Activated CD4-positive, alpha-beta T cell treated with anti-CD3 and anti-CD28 coated beads, Interleukin-2, Interleukin-4, amounts not matched to agents 100 ng/mL and 50 ng/mL, durations not matched to agents 16 hours and 8 hours (primary cell): ENCODE measurements around the gene TOMM20.
"Not testable (repeated sequence)": the region's sequence is repeated elsewhere in the genome, so short reads cannot be mapped to it uniquely, and the experiment has no call there.

ENCODE experiments used
- DNase-seq: peaks from one replicate; pipeline ENCODE4 v3.0.0-alpha.2; 2020; ENCODE audit warnings: low spot score

TOMM20 gene

DNA sequence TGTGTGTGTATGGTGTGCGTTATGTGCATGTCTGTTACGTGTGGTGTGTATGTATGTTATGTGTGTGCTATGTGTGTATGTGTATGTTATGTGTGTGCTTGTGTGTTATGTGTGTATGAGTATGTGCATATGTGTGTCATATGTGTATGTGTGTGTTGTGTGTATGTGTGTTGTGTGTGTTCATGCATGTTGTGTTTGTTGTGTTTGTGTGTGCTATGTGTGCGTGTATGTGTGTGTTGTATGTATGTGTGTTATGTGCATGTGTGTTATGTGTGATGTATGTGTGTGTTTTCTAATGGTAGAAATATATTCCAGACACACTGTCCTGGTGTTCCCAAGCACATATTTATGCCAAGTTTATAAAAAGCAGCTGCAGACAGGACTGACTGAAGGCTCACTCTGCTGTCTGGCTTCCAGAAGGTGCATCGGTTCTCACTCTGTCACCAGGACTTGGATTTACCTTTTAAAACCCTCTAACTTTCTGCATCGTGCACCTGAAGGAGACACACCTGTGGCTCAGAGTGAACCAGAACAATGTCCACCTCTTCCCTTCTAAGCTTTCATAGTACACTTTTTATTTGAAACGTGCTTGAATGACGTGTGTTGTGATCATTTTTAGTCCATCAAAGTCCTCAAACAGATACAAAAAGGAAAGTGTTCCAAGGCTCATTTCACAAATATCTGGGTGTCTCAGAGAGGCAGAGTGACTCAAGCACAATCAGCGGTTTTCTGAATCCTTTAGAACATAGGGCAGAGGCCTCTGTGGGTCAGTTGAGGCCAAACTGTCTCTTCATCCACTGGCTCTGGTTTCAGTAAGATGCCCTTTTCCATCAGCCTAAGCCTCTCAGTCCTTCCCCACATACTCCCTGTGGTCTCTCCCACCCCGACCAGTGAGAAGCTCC, 49.9 kb downstream of the TOMM20 start:
- no peak for DNase-seq

DNA sequence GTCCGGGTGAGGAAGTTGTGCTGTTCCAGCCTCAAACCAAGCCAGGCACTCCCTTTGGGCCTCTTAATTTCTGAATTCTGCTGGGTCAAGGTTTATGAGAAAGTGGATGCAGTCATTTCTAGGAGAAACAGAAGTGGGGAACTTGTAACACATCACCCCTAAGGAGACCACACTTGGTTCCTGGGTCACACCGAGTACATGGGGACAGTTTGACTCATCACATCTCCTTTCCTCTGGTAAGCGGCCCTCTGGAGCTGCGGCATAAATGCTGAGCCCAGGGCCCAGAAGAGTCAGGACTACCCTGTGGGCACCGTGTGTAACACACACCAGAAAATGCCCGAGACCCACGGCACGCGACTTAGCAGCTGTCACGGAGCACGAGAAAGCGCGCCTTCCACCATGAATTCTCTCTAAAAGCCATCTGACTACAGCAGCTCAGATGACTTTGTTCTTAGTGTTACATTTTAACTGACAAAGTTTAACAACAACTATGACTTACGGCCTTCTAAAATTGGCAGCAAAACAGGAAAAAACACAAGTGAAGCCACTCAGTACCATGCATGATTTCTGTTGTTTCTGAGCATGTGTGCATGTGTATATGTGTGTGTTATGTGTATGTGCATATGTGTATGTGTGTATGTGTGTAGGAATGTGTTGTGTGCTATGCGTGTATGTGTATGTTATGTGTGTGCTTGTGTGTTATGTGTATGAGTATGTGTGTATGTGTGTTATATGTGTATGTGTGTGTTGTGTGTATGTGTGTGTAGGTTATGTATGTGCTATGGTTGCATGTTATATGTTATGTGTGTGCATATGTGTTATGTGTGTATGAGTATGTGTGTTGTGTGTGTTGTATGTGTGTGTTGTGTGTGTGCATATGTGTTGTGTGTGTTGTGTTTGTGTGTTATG, 50.8 kb downstream of the TOMM20 start:
- DNase-seq, result peak; percentile 92

DNA sequence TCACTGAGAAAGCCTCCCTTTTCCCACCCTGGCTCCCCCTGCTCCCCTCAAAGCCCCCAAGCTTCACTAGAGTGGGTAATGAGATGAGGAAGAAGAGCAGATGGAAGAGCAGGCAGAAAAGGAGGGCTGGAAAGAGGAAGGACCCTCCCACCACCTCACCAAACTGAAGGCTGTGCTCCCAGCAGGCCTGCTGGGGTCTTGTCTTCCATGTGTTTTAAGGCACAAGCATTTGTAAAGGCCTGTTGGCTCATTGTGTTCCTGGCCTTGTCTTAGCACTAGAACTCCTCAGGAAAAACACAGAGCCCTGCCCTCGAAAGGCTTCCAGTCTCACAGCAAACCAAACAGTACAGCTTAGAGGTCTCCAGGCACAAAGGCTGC, 51.5 kb downstream of the TOMM20 start:
- DNase-seq, result no peak

DNA sequence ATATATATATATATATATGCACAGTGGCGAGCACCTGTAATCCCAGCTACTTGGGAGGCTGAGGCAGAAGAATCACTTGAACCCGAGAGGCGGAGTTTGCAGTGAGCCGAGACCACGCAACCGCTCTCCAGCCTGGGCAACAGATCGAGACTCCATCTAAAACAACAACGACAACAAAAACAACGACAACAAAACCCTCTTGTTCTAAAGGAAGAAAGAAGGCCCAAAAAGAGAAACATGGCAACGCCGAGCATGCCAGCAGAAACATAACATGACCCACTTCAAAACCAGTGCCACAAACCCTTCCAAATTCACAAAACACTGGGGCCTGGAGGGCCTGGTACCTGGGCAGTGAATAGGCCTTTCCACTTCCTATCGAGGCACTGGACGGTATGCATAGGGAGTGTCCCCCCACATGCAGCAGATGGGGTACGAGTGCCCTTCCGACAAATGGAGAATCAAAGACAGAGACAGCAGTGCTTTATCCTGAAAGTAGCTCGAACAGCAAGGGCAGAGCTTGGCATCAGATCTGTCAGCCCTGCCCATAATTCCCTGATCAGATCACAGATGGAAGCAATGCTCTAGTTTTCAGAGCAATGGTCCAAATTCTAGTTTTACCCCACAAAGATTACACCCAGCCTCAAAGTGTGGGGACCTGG, 52.0 kb downstream of the TOMM20 start:
- DNase-seq, result no peak

DNA sequence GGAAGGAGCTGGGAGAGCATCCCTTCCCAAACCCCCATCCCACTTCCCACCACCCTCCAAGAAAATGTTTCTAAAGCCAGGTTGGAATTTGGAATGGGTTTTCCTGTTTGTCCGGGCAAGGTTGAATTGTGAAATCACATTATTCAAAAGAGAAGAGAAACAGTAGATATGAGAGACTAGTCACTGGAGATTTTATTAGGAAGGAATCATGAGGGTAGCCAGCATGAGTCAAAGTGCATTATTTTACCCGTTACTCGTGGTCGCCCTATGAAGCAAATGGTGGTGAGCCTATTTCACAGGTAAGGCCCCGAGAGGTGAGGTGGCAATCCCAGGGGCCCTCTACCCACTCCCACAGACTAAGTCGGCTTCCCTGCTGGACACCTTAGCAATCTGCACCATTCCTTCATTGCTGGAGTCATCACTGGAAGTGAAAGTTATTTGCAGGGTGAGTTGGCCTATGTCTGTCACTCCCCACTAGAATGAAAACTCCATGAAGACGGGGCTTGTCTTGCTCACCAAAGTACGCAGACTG, 52.8 kb downstream of the TOMM20 start:
- peak; percentile 41 for DNase-seq

DNA sequence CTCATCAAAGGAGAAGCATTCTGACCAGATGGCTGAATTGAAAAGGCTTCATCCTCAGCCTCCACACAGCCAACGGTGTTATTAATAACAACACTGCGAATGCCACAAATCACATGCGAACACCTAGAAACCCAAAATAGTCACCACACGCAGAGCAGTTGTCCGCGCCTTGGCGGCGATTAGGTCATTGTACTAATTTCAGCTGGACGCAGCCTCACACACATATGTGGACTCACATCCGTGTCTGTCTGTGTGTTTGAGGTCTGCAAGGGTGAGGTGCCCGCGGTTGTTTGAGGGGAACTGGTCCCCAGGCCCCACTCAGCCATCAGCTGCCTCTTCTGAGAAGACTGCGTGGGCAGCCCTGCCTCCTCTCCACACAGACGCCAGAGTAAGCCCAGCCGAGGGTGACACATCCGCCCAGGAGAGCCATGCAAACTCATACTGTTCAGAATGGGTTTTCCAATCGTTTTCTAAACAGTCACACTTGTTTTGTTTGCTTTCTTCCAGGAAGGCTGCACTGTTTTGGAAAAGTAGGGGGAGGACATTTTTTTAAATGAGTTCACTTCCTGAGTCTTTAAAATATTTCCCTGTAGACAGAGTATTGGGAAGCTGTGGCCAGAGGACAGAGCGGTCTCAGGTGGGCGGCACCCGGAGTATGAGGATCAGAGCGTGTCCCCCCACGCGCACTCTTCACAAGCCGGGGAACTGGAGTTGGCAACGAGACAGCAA, 53.4 kb downstream of the TOMM20 start:
- peak; percentile 80 for DNase-seq

DNA sequence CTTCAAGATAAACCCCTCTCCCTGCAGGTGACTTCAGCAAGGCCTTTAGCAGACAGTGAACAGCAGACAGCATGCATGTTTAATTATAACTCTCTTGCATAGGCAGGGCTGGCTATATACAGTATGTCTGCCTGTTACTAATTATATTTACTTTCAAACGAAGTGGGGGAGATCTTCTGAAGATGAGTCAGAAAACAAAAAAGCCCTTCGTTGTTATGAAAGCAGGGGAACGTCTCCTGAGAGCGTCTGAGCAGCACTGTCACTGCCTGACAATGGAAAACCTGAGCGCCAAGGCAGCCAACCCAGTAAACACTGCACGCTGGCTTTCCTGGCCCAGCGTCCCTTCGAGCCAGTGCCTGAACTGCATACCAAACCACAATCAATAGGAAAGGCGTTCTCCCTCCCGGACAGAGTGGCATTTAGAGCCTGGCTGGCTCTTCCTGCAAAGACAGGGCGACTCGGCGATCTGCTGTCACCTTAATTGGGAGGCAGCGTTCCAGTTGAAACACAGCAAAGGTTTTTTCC, 54.1 kb downstream of the TOMM20 start:
- DNase-seq, result peak; percentile 58

DNA sequence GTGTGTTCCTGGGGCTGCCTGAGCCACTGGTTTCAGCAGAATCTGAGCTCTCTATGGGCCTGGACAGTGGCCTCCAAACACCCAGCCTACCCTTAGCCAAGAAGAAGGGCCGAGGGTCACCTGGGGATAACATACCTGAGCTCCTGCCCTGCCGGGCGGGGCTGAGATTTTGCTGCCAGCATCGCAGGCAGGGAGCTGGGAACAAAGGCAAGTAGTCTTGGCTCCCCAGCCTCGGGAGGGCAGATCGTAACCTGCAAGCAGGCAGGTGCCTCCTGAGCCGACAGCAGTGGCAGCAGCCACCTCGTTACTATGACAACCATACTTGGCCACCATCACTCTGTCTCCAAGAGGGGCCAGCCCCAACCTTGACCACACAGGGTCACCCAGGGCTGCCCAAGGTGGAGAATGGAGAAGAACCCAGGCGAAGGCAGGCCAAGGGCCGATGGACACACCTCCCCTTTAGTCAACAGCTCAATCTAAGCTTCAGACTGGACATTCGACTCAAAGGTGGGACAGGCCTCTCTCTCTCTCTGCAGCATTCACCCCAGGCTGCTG, 54.6 kb downstream of the TOMM20 start:
- DNase-seq, result no peak

DNA sequence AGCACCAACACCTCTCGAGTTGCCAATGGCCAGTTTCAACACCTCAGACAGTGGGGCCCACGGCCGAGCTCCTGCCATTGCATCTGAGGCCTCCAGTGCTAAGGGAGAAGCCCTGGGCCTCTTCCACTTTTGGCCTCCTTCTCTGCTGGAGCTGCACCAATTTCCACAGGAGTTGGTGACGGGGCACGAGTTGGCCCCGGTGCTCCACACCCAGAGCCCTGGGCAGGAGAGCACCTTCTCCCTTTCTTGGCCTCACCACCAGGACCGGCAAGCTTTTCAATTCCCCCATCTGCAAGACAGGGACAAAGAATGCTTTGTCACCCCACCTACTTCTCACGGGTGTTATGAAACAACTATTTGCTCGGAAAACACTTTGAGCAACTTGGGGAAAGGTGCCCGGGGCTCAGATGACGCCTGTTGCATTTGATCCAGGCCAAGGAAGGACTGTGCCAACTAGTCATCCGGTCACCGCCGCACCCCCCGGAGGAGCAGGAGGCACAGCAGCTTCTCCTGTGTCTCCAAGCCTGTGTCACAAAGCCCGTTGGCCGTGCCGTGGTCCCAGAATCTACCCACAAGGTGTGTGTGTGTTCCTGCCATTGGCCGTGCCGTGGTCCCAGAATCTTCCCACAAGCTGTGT, 55.2 kb downstream of the TOMM20 start:
- no peak for DNase-seq

DNA sequence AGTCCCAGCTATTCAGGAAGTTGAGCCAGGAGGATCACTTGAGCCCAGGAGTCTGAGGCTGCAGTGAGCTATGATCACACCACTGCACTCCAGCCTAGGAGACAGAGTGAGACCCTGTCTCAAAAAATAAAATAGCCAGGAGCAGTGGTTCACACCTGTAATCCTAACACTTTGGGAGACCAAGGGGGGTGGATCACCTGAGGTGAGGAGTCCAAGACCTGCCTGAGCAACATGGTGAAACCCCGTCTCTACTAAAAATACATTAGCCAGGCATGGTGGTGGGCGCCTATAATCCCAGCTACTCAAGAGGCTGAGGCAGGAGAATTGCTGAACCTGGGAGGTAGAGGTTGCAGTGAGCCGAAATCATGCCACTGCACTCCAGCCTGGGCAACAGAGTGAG, 56.1 kb downstream of the TOMM20 start:
- not testable (repeated sequence) for DNase-seq

DNA sequence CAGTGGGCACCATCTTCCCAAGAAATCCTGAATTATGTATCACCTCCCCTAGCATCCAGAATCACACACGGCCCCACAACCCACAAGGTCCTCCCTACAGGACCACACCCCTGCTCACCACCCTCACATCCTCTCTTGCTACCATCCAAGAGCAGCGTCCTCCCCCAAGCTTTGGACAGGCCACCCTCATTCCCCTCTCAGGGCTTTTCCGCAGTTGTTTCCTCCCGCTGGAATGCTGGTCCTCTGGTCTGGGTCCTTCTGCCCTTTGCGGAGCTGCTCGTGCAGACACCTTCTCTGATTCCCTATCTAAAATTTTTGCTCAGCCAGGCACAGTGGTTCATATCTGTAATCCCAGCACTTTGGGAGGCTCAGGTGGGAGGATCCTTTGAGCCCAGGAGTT, 56.5 kb downstream of the TOMM20 start:
- DNase-seq, result no peak

DNA sequence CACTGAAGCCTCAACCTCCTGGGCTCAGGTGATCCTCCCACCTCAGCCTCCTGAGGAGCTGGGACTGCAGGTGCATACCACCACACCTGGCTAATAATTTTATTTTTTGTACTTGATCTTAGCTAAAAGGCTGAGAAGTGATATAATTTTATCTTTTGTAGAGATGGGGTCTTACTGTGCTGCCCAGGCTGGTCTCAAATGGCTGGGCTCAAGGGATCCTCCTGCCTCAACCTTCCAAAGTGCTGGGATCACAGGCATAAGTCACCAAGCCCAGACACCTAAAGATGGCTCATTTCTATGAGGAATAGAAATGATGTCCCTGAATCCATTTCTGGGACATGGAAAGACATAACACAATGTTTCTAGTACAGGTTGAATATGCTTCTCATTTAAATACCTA, 57.8 kb downstream of the TOMM20 start:
- DNase-seq, result no peak

DNA sequence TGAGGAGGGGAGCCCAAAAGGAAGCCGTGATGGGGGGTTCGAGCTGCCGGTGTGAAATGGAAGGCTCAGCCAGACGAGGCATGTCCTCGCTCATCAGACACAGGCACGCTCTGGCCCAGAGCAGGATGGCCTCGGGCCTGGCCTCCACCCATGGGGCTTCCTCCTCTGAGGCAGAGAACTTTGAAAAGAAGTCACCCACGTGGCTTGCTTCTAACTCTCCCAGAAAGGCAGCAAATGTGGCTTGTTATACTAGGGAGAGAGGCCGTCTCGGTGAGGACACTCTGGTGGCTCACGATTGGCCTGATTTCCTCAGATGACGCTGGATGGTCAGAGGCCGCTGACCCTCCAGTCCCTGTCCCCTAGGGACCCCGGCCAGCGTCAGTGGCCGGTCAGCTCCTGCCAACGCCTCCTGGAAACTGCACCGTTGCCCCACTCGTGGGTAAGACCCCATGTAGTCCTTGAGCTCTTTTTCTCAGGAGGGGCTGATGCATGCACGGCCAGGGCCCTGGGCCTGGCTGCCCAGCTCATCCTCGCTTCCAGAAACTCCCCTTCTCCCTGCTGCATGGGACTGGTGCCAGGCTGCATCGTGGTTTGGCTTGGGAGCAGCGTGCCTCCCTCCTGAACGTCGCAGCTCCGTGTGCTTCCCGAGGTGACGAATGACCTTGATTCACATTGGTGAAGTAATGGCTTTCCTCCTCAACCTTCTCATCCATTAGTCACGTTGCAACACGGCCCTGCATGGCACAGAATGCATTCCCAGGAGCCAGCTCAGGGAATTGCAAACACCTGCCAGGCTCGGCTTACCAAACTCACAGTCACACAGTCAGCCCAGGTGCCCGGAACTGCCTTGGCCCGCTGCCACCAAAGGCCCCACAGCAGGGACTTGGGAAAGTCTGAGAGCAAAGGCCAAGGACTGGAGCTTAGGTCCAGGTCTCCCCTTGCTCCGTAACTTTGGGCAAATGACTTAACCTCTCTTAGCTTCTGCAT, 58.8 kb downstream of the TOMM20 start:
- DNase-seq, result no peak

DNA sequence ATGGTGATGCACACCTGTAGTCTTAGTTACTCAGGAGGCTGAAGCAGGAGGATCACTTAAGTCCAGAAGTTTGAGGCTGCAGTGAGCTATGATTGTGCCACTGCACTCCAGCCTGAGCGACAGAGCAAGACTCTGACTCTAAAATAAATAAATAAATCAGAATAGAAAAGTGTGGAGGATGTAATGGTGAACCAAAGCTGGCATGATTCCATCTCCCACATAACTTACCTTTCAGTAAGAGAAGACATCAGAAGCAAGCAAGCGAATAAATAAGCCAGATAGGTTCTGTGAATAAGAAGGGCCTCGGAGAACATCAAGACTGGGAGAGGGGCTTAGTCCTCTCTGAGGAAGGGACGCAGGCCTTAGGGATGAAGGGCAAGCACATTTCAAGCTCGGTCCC, 59.5 kb downstream of the TOMM20 start:
- DNase-seq, result no peak

DNA sequence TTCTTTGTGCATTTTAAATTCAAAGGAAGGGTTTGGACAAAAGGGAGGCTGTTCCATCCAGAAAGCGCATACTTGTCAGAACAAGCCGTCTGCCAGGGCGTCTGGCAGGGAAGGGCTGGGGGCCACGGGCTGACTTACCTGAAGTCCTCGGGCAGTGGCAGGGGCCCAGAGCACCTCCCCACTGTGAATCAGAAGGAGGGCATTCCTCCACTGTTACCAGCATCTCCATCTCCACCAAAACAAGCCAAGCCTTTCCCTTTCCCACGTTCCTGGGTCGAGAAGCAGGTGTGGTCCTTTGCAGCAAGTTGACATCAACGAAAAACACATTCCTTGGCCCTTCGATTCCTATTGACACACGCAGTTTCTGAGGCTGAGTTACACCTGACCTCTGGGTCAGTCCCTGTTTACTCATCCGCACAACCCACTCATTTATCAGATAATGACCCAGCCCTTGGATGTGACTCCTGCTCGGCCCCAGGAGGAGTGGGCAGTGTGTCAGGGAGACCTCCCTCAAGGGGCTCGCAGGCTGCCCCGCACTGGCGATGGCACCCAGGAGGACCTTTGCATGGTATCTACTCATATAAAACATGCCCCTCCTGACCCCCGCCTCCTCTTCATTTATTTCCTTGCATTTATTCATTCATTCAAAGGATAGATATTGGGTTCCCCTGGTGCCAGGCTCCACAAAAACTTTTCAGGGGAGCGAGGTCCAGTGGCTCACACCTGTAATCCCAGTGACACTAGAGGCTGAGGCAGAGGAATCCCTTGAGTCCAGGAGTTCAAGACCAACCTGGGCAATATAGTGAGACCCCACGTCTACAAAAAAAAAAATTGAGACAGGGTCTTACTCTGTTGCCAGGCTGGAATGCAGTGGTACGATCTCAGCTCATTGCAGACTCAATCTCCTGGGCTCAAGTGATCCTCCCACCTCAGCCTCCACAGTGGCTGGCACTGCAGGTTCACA, 60.2 kb downstream of the TOMM20 start:
- DNase-seq, result no peak

DNA sequence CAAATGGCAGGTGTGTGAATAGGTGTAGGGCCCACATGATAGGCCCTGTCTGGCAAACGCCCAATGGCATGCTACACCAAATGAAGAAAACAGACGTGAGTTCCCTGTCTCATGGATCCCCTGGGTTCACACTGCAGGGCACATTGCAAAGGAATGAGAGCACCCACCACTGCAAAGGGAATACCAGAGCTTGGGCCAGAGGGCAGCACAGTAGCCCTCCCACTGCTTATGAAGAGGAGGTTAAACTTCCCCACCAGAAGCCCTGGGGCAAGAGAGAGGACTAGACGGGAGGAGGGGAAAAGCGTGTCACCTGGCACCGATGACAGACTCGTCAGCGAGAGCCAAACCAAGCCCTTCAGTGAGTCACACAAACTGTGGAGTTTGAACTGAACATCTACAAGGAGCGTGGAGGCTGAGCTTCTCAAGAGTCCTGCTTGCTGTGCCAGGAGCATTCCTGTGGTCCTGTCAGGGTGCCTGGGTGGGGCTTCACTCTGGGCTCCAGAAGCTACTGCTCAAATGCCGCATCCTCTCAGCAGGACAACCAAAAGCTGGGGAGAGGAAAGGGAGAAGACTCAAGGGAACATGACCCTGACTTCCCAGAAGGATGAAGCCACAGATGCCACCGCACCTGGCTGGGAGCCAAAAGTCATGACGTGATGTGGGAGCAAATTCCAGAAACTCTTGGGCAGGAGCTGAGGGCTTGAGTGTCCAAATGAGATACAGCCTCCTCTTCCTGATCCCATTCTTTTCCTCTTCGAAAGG, 61.1 kb downstream of the TOMM20 start:
- no peak for DNase-seq

DNA sequence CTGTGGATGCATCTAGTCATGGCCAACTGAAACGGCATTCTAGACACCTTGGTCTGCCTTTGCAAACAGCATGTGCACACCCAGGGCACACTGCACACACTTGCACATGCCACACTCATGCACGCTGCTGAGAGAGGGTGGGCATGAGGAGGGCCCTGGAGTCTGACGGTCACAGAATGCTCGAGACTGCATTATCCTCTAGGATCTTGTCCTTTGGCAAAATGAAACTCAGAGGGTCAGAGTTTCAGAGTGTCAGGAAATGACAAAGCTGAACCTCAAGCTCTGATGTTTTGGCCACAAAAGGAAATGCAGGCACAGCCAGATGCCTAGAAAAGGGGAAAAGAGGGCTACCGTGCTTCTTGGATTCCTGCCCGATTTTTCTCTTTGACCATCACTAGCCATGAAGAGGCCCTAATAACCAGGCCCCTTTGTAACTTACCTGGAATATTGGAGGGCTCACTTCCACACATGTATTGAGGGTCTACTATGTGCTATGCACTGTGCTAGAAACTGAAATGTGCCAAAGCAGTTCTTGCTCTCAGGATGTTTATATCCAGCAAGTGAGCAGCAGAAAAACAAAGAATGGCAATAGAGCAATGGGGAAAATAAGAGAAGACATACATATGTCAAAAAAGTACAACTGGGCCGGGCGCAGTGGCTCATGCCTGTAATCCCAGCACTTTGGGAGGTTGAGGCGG, 65.4 kb downstream of the TOMM20 start:
- DNase-seq, result no peak
